Endometrium (tissue), 2 donors: ENCODE data around the gene EVL.

Experiments used
- FAIRE-seq: peaks from 2 replicates; lab custom pipeline; 2012; peaks lifted over from hg19 to GRCh38; lab: Jason Lieb, UNC
- donor health status: control.
- donor health status: control.

The EVL gene

GRCh38 chr14:100131181-100131580 is 66.0 kb downstream of the EVL start:
- FAIRE-seq, result no peak

- no peak for FAIRE-seq
Measured at GRCh38 chr14:100132161-100132902, 67.1 kb downstream of the EVL start.

GRCh38 chr14:100132903-100133510 is 67.8 kb downstream of the EVL start:
- no peak for FAIRE-seq

GRCh38 chr14:100134586-100134985 is 69.4 kb downstream of the EVL start:
- no peak for FAIRE-seq

GRCh38 chr14:100135073-100135472 is 69.9 kb downstream of the EVL start:
- FAIRE-seq, result no peak

- FAIRE-seq, result no peak
Measured at GRCh38 chr14:100135784-100136183, 70.6 kb downstream of the EVL start.

- FAIRE-seq, result no peak
Measured at GRCh38 chr14:100137173-100137572, 72.0 kb downstream of the EVL start.

GRCh38 chr14:100138082-100138787 is 73.0 kb downstream of the EVL start:
- FAIRE-seq, result no peak

- FAIRE-seq, result no peak
Measured at GRCh38 chr14:100138955-100139354, 73.7 kb downstream of the EVL start.

- no peak for FAIRE-seq
Measured at GRCh38 chr14:100140452-100141078, 75.3 kb downstream of the EVL start.

- FAIRE-seq, result no peak
Measured at GRCh38 chr14:100141098-100141497, 75.9 kb downstream of the EVL start.

- no peak for FAIRE-seq
Measured at GRCh38 chr14:100142073-100143040, 77.1 kb downstream of the EVL start.

GRCh38 chr14:100143523-100143922 is 78.3 kb downstream of the EVL start:
- FAIRE-seq, result no peak

GRCh38 chr14:100143934-100144333 is 78.7 kb downstream of the EVL start:
- FAIRE-seq, result no peak

GRCh38 chr14:100144645-100144995 is 79.4 kb downstream of the EVL start:
- FAIRE-seq, result no peak

- no peak for FAIRE-seq
Measured at GRCh38 chr14:100144996-100145646, 79.9 kb downstream of the EVL start.

GRCh38 chr14:100145682-100146464 is 80.7 kb downstream of the EVL start:
- no peak for FAIRE-seq

- FAIRE-seq, result no peak
Measured at GRCh38 chr14:100146531-100147091, 81.4 kb downstream of the EVL start.

GRCh38 chr14:100147181-100147631 is 82.0 kb downstream of the EVL start:
- FAIRE-seq, result no peak
